ENCODE data around the gene DNAI4. TPM values are rescaled to one million over a fixed set of nuclear protein-coding genes. Genes with fewer than 3 reads are reported as not detected.
"Not testable (repeated sequence)": the region's sequence is repeated elsewhere in the genome, so short reads cannot be mapped to it uniquely, and the experiment has no call there.

The DNAI4 gene
- polyA plus RNA-seq, 1 donor = 2.0 TPM

DNA sequence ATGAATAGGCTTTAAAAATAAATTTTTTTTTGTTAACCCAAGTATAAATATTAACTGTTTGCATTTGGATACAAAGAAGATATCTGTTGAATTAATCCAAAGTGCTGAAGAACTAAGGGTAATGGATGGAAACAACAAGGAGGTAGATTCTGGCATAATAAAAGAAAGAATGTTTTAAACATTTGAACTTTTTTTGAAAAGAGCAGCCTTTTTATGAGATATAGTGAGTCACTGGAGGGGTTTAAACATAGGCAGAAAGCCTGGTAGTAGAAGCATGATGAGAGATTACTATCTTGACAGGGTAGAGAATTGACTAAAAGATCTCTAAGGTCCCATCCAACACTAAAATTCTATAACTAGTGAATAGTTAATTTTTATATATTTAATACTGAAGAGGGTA lies 2.9 kb upstream of the DNAI4 start:
- no peak for DNase-seq

DNA sequence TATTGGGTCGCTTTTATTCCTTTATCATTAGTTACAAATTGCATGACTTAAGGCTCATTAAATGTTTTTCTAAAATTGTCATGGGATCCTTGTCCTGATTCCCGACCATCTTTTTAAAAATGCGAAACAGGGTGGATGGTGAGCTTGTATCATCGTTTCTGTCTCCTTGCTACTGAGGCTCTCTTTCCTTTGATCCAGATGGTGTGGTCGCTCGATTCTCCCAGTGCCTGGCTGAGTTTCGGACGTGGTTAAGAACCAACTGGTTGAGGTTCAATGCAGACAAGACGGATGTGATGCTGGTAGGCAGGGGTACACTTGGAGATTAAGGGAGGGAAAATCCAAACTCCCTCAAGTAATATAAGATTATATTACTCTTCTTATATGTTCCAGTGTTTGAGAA lies 1.3 kb upstream of the DNAI4 start:
- no peak for DNase-seq

DNA sequence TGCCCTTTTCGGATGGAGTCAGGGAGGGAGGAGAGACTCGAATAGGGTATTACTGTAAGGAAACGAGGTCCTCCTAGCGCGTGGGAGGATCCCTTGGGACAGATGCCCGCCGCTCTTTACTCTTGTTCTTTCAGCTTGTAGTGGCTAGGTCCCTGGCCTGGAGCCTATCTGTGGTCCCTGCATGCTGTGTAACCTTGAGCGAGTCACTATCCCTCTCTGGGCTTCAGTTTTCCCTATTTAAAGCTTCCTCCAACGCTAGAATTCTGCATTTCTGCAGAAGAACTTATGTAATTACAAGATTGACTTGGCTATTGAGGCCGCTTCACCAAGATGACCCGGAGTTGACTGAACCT lies 878 bp upstream of the DNAI4 start:
- no peak for DNase-seq

DNA sequence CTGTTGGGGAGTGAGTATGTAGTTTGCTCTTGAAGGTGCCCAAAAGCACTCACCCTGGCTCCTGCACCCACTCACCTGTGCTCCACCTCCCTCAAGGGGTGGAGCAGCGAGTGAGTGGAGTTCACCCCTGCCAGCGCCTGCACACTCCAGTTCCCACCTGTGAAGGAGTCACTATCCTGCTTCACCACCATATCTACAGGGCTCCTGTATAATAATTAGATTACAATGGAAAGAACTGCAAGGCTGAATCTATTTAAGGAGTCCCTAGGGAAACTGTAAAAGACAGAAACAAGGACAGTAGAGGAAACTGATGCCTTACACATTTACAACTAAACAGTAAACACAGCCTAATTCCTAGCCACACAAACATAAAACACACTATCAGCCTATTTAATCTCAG lies 4.1 kb downstream of the DNAI4 start:
- DNase-seq = no peak

DNA sequence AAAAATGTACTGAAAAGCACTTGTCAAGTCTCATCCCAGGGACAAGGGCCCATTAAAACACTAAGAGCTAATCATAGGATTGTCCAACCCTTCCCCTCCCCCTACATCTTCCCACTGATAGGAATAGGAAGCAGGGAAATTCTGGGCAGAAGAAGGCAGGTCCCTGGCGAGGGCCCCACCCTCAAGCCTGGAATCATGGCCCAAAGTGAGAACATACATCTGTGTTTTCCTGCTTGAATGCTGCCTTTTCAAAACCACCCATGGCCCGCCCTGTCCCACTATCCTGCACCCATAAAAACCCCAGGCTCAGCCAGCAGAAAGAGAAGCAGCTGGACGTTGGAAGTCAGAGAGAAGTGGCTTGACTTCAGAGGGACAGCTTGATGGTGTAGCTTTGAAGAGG lies 4.8 kb downstream of the DNAI4 start:
- no peak for DNase-seq

DNA sequence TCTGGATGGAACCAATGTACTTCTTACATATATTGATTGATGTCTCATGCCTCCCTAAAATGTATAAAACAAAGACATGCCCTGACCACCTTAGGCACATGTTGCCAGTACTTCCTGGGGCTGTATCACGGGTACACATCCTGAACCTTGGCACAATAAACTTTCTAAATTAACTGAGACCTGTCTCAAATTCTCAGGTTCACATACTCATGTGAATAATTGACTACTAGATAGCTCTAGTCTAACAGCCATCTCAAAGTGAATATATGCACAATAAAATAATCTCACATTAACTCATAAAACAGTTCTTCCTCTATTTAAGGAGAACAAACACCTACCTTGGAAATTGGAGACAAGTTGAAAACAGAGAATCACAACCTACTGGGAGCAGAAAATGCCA lies 5.6 kb downstream of the DNAI4 start:
- no peak for DNase-seq

DNA sequence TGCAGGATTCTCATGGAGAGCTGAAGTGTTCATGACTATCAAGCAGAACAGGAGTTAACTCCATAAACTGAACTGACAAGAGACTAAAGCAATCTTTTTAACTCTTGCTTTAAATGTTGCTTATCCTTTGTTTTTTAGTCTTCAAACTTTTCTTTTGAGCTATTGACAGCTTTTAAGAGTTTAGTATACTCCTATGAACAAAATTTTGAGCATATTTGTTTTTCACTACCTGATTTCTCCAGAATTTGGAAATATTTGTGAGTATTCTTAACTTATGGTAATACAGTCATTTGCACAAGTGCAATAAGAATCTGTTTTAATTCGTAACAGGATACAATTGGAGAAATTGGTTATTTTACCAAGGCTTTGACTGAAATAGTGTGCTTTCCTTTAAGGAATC lies 7.2 kb downstream of the DNAI4 start:
- DNase-seq = no peak

DNA sequence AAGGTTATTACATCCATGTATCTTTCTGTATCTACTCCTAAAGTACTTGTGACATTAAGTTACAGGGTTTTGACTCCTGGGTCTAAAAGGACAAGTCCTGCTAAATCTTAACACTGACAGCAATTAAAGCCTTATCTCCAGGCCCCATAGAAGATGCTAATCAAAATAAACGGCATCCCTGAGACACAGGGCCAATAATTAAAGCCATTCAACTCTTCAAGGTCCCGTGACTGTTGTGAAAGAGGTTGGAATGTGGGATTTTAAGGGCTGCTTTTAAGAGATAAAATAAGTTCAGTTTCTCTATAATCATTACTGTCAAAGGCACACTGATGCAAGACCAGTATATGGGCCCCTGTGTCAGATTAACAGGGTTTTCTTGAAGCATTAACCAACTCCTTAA lies 8.3 kb downstream of the DNAI4 start:
- no peak for DNase-seq

DNA sequence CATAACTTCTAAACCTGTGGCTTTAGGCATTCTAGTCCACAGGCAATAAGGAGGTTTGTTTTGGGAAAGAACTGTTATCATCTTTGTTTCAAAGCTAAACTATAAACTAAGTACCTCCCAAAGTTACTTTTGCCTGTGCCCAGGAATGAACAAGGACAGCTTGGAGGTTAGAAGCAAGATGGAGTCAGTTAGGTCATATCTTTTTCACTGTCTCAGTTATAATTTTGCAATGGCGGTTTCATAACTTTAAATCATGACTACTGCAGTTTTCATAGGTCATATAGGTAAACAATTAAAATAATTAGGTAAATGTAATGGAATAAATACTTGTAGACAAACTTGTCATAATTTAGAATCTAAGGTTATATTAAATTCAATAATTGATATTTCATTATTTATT lies 9.5 kb downstream of the DNAI4 start:
- not testable (repeated sequence) for DNase-seq

DNA sequence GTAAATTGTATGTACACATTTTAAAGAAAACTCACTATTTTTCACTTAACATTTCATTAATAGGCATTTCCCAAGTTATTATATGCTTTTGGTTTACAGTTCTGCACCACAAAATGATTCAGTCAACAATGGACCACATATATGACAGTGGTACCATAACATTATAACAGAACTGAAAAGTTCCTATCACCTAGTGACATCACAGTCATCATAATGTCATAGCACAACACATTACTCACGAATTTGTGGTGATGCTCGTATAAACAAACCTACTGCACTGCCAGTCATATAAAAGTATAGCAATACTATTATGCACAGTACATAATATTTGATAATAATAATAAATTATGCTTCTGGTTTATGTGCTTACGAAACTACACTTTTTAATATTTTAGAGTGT lies 30.9 kb downstream of the DNAI4 start:
- DNase-seq = no peak

DNA sequence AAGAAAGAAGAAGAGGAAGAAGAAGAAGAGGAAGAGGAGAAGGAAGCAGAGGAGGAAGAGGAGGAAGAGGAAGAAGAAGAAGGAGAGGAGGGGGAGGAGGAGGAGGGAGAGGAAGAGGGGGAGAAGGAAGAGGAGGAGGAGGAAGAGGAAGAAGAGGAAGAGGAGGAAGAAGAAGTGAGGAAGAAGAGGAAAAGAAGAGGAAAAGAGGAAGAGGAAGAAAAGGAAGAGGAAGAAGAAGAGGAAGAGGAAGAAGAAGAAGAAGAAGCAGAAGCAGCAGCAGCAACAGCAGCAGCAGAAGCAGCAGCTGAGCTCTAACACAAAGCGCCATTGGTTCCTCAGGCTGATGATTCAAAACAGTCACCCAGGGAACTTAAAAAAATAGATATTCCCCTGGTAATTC lies 34.0 kb downstream of the DNAI4 start:
- no peak for DNase-seq

DNA sequence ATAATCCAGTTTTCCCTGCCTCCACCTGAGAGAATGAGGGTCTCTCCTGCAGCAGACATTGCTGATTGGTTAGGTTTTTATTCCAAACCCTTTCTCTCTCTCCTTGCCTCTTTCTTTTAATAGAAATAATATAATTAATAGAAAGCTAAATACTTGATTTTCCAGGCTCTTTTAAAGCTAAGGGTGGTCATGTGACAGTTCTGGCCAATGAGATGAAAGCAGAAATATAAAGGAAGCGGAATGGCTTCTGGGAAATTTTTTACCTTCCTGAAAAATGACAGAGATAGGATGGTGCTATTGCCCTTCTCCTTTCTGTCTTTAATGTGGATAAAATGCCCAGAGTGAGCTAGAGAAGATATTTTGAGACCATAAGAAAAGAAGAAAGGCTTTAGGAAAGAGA lies 35.6 kb downstream of the DNAI4 start:
- DNase-seq = no peak

DNA sequence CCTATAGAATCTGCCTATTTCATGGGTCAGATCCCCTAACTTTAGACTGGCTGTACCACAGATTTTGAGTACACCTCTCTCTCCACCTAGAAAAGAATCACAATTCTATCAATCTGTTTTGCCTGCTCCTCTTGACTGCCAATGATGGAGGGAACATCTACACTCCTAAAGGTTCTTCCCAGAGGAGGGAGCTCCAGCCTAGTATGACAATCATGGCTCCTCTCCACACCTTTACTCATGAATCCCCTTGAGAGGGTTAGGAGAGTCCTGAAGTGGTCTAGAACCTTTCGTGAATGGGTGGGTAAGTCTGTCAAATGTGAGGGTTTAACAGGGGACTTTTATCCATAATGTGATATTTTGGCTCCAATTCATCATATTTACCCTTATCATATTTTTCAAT lies 48.0 kb downstream of the DNAI4 start:
- no peak for DNase-seq

DNA sequence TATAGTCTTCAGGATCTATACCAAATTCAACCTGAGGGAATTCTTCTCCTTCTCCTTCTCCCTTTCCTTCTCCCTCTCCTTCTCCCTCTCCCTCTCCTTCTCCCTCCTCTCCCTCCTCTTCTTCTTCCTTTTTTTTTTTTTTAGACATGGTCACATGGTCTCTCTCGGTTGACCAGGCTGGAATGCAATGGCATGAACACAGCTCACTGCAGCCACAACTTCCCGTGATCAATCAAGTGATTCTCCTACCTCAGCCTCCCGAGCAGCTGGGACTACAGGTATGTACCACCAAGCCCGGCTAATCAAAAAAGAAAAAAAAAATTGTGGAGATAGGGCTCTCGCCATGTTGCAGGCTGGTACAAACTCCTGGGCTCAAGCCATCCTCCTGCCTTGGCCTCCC lies 51.5 kb downstream of the DNAI4 start:
- no peak for DNase-seq

DNA sequence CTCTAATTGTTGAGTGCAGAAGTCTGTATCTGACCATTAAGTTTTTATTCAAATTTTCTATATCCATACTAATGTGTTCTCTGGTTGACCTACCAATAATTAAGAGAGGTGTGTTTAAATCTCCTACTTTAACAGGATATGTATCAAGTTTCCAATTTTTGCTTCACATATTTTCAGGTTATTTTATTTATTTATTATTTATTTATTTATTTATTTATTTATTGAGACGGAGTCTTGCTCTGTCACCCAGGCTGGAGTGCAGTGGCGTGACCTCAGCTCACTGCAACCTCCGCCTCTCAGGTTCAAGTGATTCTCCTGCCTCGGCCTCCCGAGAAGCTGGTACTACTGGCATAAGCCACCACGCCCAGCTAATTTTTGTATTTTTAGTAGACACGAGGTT lies 52.6 kb downstream of the DNAI4 start:
- DNase-seq = not testable (repeated sequence)

DNA sequence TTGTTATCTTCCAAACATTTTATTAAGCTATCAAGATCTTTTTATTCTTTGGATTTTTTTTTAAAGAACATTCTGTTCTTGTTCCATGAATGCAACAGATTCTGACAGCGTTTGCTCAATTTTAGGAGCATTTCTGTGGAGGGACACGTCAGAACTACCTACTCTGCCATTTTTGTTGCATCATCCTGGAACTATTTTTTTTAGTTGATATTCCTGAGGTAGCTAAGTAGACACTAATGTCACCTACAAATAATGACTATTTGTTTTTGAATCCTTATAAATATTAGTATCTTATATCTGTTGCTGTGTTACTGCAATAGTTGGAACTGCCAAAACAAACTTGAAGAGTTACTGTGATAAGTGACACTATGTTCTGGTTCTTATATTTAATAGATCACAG lies 57.2 kb downstream of the DNAI4 start:
- DNase-seq = no peak

DNA sequence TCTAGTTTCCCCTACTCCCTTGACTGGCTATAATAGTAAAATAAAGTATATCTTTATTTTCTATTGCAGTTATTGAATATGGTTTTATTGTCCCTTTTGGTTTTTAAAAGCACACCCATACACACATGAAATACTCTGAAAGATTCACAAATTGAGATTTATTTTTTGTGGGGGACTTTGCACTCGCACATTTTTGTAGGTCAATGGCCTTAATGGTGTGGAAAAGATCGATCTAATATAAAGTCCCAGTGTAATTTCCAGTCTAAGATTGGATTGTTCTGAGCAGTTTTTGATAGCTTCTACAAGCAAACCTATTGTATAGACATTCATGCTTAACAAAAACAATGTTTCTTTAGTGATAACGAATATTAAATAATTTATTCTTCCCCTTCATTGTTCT lies 64.1 kb downstream of the DNAI4 start:
- DNase-seq = no peak

DNA sequence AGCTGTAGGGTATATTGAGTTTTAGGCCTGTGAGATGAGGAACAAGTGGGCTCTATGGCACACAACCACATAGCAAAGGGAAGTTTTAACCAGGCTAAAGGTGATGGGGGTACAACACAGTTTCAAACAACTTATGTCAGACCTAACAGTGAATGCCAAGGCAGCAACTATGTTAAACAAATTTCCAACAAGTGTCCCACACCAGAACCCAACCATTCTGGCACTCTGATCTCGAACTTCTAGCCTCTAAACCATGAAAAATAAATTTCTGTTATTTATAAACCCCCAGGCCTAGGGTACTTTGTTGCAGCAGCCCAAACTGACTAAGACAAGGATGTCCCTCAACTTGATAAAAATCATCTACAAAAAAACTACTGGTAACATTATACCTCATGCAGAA lies 71.3 kb downstream of the DNAI4 start:
- no peak for DNase-seq

DNA sequence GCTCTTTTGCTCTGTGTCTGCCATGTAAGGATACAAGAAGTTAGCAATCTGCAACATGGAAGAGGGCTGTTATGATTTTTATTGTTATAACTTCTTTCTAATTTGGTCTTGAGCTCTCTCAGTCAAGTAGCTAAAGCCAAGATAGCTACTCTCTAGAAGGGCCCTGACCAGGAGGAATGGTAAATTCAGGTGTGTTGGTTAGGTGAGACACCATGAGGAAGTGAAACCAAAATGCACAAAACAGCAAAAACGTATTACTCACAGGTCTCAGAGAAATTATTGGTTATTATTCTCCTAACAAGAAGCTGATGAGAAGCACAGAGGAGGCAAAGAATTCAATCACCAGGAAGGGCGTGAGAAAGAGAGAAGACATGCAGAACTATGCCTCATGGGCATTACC lies 71.8 kb downstream of the DNAI4 start:
- DNase-seq = no peak

DNA sequence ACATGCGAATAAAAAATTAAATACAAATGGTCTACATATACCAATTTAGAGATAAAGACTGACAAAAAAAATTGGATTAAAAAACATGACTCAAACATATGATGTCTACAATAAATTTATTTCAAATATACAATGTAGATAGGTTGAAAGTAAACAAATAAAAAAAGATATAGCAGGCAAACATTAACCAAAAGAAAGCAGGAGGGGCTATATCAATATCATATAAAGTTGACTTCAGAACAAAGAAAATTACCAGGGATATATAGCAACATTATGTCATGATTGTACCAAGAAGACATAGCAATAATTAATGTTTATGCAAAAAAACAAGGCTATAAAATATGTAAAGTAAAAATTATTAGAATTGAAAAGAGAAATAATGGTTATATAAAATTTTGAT lies 73.7 kb downstream of the DNAI4 start:
- DNase-seq = no peak

DNA sequence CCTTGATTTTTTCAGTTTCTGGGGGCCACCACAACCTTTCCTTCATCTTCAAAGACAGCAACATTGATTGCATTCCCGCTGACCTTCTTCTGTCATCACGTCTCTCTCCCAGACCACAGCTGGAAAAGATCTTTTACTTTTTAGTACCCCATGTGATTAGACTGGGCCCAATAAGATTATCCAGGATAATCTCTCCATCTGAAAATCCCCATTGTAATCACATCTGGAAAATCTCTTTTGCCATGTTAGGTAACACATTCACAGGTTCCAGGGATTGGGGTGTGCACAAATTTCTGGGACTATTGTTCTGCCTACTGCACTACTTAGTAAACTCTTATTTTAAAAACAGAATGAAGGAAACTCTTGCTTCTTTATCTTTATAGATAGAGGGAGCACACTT lies 76.5 kb downstream of the DNAI4 start:
- no peak for DNase-seq

DNA sequence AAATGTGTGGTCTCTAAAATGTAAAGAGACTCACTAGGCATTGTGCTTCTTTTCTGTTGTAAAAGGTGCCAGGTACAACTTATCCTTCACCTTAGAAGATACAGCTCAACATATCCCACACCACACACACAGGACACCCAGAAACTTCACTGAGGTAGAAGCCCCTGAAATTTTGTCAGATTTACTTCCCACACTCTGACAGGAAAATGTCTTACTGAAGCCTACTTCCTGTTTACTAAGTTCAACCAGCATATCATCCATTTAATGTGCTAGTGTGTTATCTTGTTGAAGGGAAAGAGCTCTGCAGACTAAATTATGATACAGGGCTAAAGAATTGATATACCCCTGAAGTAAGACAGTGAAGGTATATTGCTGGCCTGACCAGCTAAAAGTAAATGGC lies 83.7 kb downstream of the DNAI4 start:
- DNase-seq = no peak

DNA sequence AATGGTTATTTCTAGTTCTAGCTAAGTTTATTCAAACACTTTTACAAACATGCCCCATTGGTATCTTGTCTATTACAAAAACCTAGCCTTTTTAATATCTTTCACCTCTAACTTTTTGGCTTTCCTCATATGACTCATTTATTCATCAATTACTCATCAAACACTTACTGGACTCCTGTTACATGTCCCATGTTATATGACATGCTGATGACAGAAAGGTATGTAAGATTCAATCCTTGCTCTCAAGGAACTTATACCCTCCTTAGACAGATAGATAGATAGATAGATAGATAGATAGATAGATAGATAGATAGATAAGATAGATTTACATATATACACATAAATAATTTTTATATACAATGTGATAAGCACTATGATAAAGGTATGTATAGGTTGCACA lies 89.7 kb downstream of the DNAI4 start:
- DNase-seq = no peak

DNA sequence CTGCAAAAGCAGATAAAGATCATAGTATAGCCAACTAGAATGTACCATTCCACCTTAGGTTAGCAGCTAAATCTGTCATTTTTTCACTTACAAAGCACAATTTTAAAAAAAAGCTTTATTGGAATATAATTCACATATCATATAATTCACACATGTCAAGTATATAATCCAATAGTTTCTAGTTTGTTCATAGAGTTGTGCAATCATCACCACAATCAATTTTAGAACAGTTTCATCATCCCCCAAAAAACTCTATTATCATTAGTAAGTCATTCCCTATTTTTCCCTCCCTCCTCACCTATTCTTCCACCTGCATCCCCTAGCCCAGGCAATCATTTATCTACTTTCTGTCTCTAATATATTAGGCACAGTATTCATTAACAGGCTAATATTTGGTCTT lies 91.5 kb downstream of the DNAI4 start:
- no peak for DNase-seq

DNA sequence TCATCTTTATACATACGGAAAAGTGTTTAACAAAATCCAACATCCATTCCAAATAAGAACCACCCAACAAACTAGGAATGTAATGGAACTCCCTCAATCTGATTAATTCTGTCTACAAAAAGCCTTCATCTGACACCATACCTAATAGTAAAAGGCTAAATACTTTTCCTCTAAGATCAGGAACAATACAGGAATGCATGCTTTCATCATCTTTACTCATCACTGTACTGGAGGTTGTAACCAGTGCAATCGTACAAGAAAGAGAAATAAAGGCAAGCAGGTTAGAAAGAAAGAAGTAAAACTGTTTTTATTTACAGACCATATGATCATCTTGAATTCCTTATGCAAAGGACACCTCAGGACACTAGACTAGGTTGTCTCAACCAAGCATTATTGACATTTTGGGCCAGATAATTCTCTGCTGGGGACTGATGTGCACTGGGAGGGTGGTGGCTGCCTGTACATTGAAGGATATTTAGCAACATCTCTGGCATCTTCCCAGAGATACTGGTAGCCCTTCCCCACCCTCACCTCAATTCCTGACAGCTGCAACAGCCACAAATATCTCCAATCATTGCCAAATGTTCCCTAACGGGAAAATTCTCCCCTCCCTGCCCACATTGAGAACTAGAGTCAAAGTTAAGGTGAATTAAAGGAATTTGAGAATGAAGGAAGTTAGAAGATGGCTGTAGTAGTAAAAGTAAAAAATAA lies 93.0 kb downstream of the DNAI4 start:
- no peak for DNase-seq

DNA sequence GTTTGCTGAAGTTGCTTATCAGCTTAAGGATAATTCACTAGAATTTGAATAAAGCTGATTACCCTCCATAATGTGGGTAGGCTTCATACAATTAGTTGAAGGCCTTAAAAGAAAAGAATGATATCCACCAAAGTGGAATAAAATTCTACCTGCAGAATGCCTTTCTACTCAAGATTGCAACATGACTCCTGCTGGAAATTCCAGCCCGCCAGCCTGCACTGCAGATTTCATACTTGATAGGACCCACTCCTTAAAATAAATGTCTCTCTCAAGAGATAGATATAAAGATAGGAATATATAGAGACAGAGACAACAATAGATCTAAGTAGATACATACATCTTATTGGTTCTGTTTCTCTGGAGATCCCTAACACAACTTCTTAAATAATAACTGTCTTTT lies 99.9 kb downstream of the DNAI4 start:
- no peak for DNase-seq
